Measurements from ENCODE around the gene GCDH. TPM values are rescaled to one million over a fixed set of nuclear protein-coding genes. Genes with fewer than 3 reads are reported as not detected.

GCDH gene
- total RNA-seq, 2 donors from 2014 or later: 58.1 to 62.9 TPM

GRCh38 chr19:12871681-12872080 lies 19.3 kb upstream of the GCDH start:
- peaks cover 17% of the 10 kb centered on the region for H3K9me3 Mint-ChIP-seq
- H3K4me1 ChIP-seq (ENCODE audit: control insufficient read depth, insufficient read depth, low read length): no peaks in the 10 kb centered on the region

GRCh38 chr19:12872255-12872654 lies 18.7 kb upstream of the GCDH start:
- Histone ChIP-seq H3K4me1 (ENCODE audit: control insufficient read depth, insufficient read depth, low read length) (no peaks in the 10 kb centered on the region), H3K27ac (ENCODE audit: low read depth, low read length) (no peak overlapping the region), H3K4me3 (ENCODE audit: low read length) (no peak overlapping the region), H3K36me3 (ENCODE audit: control insufficient read depth, insufficient read depth, low read length) (peaks cover 4% of the 10 kb centered on the region), H3K9me3 (ENCODE audit: control insufficient read depth, low read length) (no peaks in the 10 kb centered on the region), H3K9ac (ENCODE audit: extremely low read depth, low read length, poor library complexity, severe bottlenecking) (no peak overlapping the region), H3K27me3 (ENCODE audit: control insufficient read depth, insufficient read depth, low read length, poor library complexity, severe bottlenecking) (no peaks in the 10 kb centered on the region)
- Mint-ChIP-seq H3K4me3 (no peak overlapping the region), H3K9me3 (peaks cover 17% of the 10 kb centered on the region), H3K36me3 (ENCODE audit: low read depth) (peaks cover 29% of the 10 kb centered on the region), H3K4me1 (peaks cover under 1% of the 10 kb centered on the region), H3K27me3 (ENCODE audit: insufficient read depth) (peaks cover 19% of the 10 kb centered on the region), H3K27ac (no peak overlapping the region)
- WGBS, 2 experiments (ENCODE audit: insufficient coverage in 1 of 2, insufficient read length in 1 of 2): 85 to 93% methylated on average over 2 to 5 of the region's 5 CpGs
- no peak for DNase-seq
- TF ChIP-seq CTCF (conservative IDR thresholded peaks at IDR 0.05): no peak

More at GRCh38 chr19:12871681-12872080, 19.3 kb upstream of the GCDH start:
- Histone ChIP-seq H3K27ac (ENCODE audit: low read depth, low read length) (no peak overlapping the region), H3K9ac (ENCODE audit: extremely low read depth, low read length, poor library complexity, severe bottlenecking) (no peak overlapping the region), H3K9me3 (ENCODE audit: control insufficient read depth, low read length) (no peaks in the 10 kb centered on the region), H3K27me3 (ENCODE audit: control insufficient read depth, insufficient read depth, low read length, poor library complexity, severe bottlenecking) (no peaks in the 10 kb centered on the region), H3K36me3 (ENCODE audit: control insufficient read depth, insufficient read depth, low read length) (peaks cover 4% of the 10 kb centered on the region), H3K4me3 (ENCODE audit: low read length) (no peak overlapping the region)
- H3K4me1 Mint-ChIP-seq: peaks cover 3% of the 10 kb centered on the region
- no peak for TF ChIP-seq CTCF (conservative IDR thresholded peaks at IDR 0.05)
- peaks cover 29% of the 10 kb centered on the region for H3K36me3 Mint-ChIP-seq (ENCODE audit: low read depth)
- H3K27me3 Mint-ChIP-seq (ENCODE audit: insufficient read depth): peaks cover 19% of the 10 kb centered on the region
- WGBS, 2 experiments (ENCODE audit: insufficient coverage in 1 of 2, insufficient read length in 1 of 2): 89 to 92% methylated on average over 1 to 3 of the region's 3 CpGs
- H3K27ac Mint-ChIP-seq: no peak overlapping the region
- H3K4me3 Mint-ChIP-seq: no peak overlapping the region
- DNase-seq: no peak

GRCh38 chr19:12872941-12873890 lies 17.7 kb upstream of the GCDH start:
- no peaks in the 10 kb centered on the region for H3K4me1 ChIP-seq (ENCODE audit: control insufficient read depth, insufficient read depth, low read length)
- H3K9ac ChIP-seq (ENCODE audit: extremely low read depth, low read length, poor library complexity, severe bottlenecking): no peak overlapping the region
- H3K9me3 ChIP-seq (ENCODE audit: control insufficient read depth, low read length): no peaks in the 10 kb centered on the region
- no peak overlapping the region for H3K4me3 ChIP-seq (ENCODE audit: low read length)
- H3K27me3 ChIP-seq (ENCODE audit: control insufficient read depth, insufficient read depth, low read length, poor library complexity, severe bottlenecking): no peaks in the 10 kb centered on the region
- H3K9me3 Mint-ChIP-seq: peaks cover 17% of the 10 kb centered on the region
- H3K4me3 Mint-ChIP-seq: peak overlapping the region; percentile 28
- 94 to 95% methylated on average over 58 to 70 of the region's 70 CpGs for WGBS, 2 experiments (ENCODE audit: insufficient coverage in 1 of 2, insufficient read length in 1 of 2)
- peaks cover 7% of the 10 kb centered on the region for H3K36me3 ChIP-seq (ENCODE audit: control insufficient read depth, insufficient read depth, low read length)
- no peak overlapping the region for H3K27ac ChIP-seq (ENCODE audit: low read depth, low read length)
- peak; percentile 16 for TF ChIP-seq CTCF (conservative IDR thresholded peaks at IDR 0.05)
- H3K4me1 Mint-ChIP-seq: no peaks in the 10 kb centered on the region
- H3K27me3 Mint-ChIP-seq (ENCODE audit: insufficient read depth): peaks cover 19% of the 10 kb centered on the region
- peaks cover 34% of the 10 kb centered on the region for H3K36me3 Mint-ChIP-seq (ENCODE audit: low read depth)
- DNase-seq: peak; percentile 82
- H3K27ac Mint-ChIP-seq: no peak overlapping the region
